ENCODE data around the gene NDUFV3.
"Not testable (repeated sequence)": the region's sequence is repeated elsewhere in the genome, so short reads cannot be mapped to it uniquely, and the experiment has no call there.

Gene NDUFV3

GRCh38 chr21:42905195-42905594, 12.1 kb downstream of the NDUFV3 start:
- H3K27ac ChIP-seq, result no peak overlapping the region
- TF ChIP-seq ZFX (IDR thresholded peaks at IDR 0.05; ENCODE audit: borderline replicate concordance), result no peak

GRCh38 chr21:42906233-42906632, 13.1 kb downstream of the NDUFV3 start:
- TF ChIP-seq ZFX (IDR thresholded peaks at IDR 0.05; ENCODE audit: borderline replicate concordance), result no peak
- no peak for TF ChIP-seq CTCF (IDR thresholded peaks at IDR 0.05)
- H3K27ac ChIP-seq, result no peak overlapping the region

- not testable (repeated sequence) for H3K27ac ChIP-seq
Measured at GRCh38 chr21:42908484-42908883, 15.4 kb downstream of the NDUFV3 start.

GRCh38 chr21:42911920-42912319, 18.8 kb downstream of the NDUFV3 start:
- not testable (repeated sequence) for H3K27ac ChIP-seq

- no peak overlapping the region for H3K27ac ChIP-seq
- TF ChIP-seq CTCF (IDR thresholded peaks at IDR 0.05), result no peak
- TF ChIP-seq ZFX (IDR thresholded peaks at IDR 0.05; ENCODE audit: borderline replicate concordance), result no peak
Measured at GRCh38 chr21:42913476-42913875, 20.4 kb downstream of the NDUFV3 start.

- no peak for TF ChIP-seq ZFX (IDR thresholded peaks at IDR 0.05; ENCODE audit: borderline replicate concordance)
- TF ChIP-seq CTCF (IDR thresholded peaks at IDR 0.05), result no peak
- no peak overlapping the region for H3K27ac ChIP-seq
Measured at GRCh38 chr21:42918291-42918690, 25.2 kb downstream of the NDUFV3 start.

- TF ChIP-seq CTCF (IDR thresholded peaks at IDR 0.05) (no peak), ZFX (IDR thresholded peaks at IDR 0.05; ENCODE audit: borderline replicate concordance) (no peak)
- H3K27ac ChIP-seq, result no peak overlapping the region
Measured at GRCh38 chr21:42921927-42922326, 28.8 kb downstream of the NDUFV3 start.

GRCh38 chr21:42922918-42923317, 29.8 kb downstream of the NDUFV3 start:
- TF ChIP-seq ZFX (IDR thresholded peaks at IDR 0.05; ENCODE audit: borderline replicate concordance), result no peak
- TF ChIP-seq CTCF (IDR thresholded peaks at IDR 0.05), result no peak
- no peak overlapping the region for H3K27ac ChIP-seq

- peak; percentile 89 for TF ChIP-seq CTCF (IDR thresholded peaks at IDR 0.05)
- no peak for TF ChIP-seq ZFX (IDR thresholded peaks at IDR 0.05; ENCODE audit: borderline replicate concordance)
Measured at GRCh38 chr21:42923553-42924432, 30.7 kb downstream of the NDUFV3 start.

More at GRCh38 chr21:42923553-42924432, 30.7 kb downstream of the NDUFV3 start:
- H3K27ac ChIP-seq, result peak overlapping the region; percentile 65
